C4-2B (cell line): ENCODE data around the gene TMCC1.

Experiments used
- ZFX ChIP-seq: fragments of 450-650 bp; IDR thresholded peaks from 2 replicates; pipeline ENCODE4 v1.6.1; 2017
- TF ChIP-seq, protein P1 (sequence below): fragments of 450-650 bp; conservative IDR thresholded peaks from 2 replicates; pipeline ENCODE4 v1.5.1; 2017; ENCODE audit warnings: mild to moderate bottlenecking

DNA sequence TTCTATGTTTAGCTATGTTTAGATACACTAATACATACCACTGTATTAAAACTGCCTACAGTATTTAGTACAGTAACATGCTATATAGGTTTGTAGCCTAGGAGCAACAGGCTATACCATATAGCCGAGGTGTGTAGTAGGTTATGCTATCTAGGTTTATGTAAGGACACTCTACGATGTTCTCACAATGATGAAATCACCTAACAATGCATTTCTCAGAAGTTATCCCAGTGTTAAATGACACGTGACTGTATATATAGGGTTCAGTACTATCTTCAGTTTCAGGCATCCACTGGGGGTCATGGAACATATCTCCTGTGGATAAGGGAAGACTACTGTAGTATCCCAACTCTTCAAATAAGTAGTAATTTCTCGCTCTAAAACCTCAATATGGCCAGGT is 97.4 kb downstream of the TMCC1 start:
- TF ChIP-seq, protein P1, sequence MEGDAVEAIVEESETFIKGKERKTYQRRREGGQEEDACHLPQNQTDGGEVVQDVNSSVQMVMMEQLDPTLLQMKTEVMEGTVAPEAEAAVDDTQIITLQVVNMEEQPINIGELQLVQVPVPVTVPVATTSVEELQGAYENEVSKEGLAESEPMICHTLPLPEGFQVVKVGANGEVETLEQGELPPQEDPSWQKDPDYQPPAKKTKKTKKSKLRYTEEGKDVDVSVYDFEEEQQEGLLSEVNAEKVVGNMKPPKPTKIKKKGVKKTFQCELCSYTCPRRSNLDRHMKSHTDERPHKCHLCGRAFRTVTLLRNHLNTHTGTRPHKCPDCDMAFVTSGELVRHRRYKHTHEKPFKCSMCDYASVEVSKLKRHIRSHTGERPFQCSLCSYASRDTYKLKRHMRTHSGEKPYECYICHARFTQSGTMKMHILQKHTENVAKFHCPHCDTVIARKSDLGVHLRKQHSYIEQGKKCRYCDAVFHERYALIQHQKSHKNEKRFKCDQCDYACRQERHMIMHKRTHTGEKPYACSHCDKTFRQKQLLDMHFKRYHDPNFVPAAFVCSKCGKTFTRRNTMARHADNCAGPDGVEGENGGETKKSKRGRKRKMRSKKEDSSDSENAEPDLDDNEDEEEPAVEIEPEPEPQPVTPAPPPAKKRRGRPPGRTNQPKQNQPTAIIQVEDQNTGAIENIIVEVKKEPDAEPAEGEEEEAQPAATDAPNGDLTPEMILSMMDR = no peak
- TF ChIP-seq ZFX = no peak
